A673 (cell line): ENCODE measurements around the gene HOXB13. TPM values are rescaled to one million over a fixed set of nuclear protein-coding genes. Genes with fewer than 3 reads are reported as not detected.

Experiments used
- BruUV-seq: library from RNA; stranded (reverse); fragments of 400-500 nt; replicated peaks from 2 replicates; lab custom pipeline; 2021; lab: Mats Ljungman, UMichigan
- CTCF ChIA-PET: fragments of 300-600 bp; sonication (Branson Sonifier 250); formaldehyde crosslinking; loops from one replicate; lab custom pipeline; 2022; ENCODE audit warnings: antibody characterized with exemption; lab: Charles Lee
- POLR2A ChIA-PET: fragments of 300-600 bp; sonication (Branson Sonifier 250); formaldehyde crosslinking; loops from one replicate; lab custom pipeline; 2022; ENCODE audit warnings: antibody characterized with exemption; ENCODE audit not compliant: low non-redundant PET; lab: Charles Lee
- DNase-seq: peaks from one replicate; pipeline ENCODE4 v3.0.0-alpha.2; 2015; ENCODE audit warnings: low spot score
- H3K27ac ChIP-seq: fragments of 200-600 bp; sonication (generic); 2 replicates; pipeline ENCODE4 v1.5.1; 2016; ENCODE audit warnings: mixed run types, low read depth, mild to moderate bottlenecking, mixed read lengths, antibody characterized with exemption, low read length; ENCODE audit not compliant: poor library complexity, severe bottlenecking
- H3K27me3 ChIP-seq: fragments of 200-600 bp; sonication (generic); replicated peaks from 2 replicates; pipeline ENCODE4 v1.6.1; 2017; ENCODE audit warnings: mixed run types, low read depth, mild to moderate bottlenecking, mixed read lengths, antibody characterized with exemption, low read length; ENCODE audit not compliant: insufficient read depth, poor library complexity
- H3K36me3 ChIP-seq: fragments of 200-600 bp; sonication (generic); 2 replicates; pipeline ENCODE4 v1.6.1; 2016; ENCODE audit warnings: mixed run types, mild to moderate bottlenecking, mixed read lengths, antibody characterized with exemption, low read length; ENCODE audit not compliant: insufficient read depth, poor library complexity, severe bottlenecking
- H3K4me1 ChIP-seq: fragments of 200-600 bp; sonication (generic); 2 replicates; pipeline ENCODE4 v1.6.1; 2017; ENCODE audit warnings: mixed run types, mild to moderate bottlenecking, mixed read lengths, antibody characterized with exemption, low read length; ENCODE audit not compliant: insufficient read depth, poor library complexity, severe bottlenecking
- H3K4me3 ChIP-seq: fragments of 200-600 bp; sonication (generic); 2 replicates; pipeline ENCODE4 v1.5.1; 2016; ENCODE audit warnings: low read depth, mixed run types, mild to moderate bottlenecking, mixed read lengths, low read length; ENCODE audit not compliant: poor library complexity, severe bottlenecking
- H3K9me3 ChIP-seq: fragments of 200-600 bp; sonication (generic); 2 replicates; pipeline ENCODE4 v1.6.1; 2016; ENCODE audit warnings: mixed run types, low read depth, mild to moderate bottlenecking, mixed read lengths, antibody characterized with exemption, low read length; ENCODE audit not compliant: poor library complexity, severe bottlenecking
- EZH2 ChIP-seq: fragments of 200-600 bp; sonication (generic); IDR thresholded peaks from 2 replicates; pipeline ENCODE4 v1.6.1; 2017; ENCODE audit warnings: borderline replicate concordance, low read depth, mild to moderate bottlenecking, mixed read lengths, antibody characterized with exemption, low read length; ENCODE audit not compliant: poor library complexity, severe bottlenecking
- intact Hi-C: fragments of 100-400 bp; cut with micrococcal nuclease; formaldehyde crosslinking; loops from one replicate; pipeline ENCODE4 v1.10.0; 2022; ENCODE audit not compliant: unreplicated experiment
- total RNA-seq: library from RNA; stranded (reverse); gene quantifications from 2 replicates; pipeline ENCODE4 v1.2.3, GENCODE V29; 2021
- TF ChIP-seq, protein P1 (sequence below): fragments of 300-800, 200-600 bp; sonication (generic); conservative IDR thresholded peaks from 2 replicates; pipeline ENCODE4 v1.5.1; 2017; ENCODE audit warnings: low read depth, mild to moderate bottlenecking, antibody characterized with exemption, low read length, moderate library complexity, mixed read lengths

The HOXB13 gene
- total RNA-seq, 1 experiment from 2014 or later: 11.7 TPM

- DNase-seq: no peak
- no peaks in the 10 kb centered on the region for H3K36me3 ChIP-seq
- H3K4me3 ChIP-seq: no peak overlapping the region
- intact Hi-C loops: loop anchor here (5.0 kb wide), 1 partner anchor 307 kb away; no protein-coding TSS in a partner anchor
- no peaks in the 10 kb centered on the region for H3K9me3 ChIP-seq
- TF ChIP-seq EZH2: no peak
- TF ChIP-seq, protein P1, sequence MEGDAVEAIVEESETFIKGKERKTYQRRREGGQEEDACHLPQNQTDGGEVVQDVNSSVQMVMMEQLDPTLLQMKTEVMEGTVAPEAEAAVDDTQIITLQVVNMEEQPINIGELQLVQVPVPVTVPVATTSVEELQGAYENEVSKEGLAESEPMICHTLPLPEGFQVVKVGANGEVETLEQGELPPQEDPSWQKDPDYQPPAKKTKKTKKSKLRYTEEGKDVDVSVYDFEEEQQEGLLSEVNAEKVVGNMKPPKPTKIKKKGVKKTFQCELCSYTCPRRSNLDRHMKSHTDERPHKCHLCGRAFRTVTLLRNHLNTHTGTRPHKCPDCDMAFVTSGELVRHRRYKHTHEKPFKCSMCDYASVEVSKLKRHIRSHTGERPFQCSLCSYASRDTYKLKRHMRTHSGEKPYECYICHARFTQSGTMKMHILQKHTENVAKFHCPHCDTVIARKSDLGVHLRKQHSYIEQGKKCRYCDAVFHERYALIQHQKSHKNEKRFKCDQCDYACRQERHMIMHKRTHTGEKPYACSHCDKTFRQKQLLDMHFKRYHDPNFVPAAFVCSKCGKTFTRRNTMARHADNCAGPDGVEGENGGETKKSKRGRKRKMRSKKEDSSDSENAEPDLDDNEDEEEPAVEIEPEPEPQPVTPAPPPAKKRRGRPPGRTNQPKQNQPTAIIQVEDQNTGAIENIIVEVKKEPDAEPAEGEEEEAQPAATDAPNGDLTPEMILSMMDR: no peak
- CTCF ChIA-PET: no interaction called here
- H3K27ac ChIP-seq: no peak overlapping the region
- no peaks in the 10 kb centered on the region for H3K27me3 ChIP-seq
- BruUV-seq: no TSS peak
- H3K4me1 ChIP-seq: no peaks in the 10 kb centered on the region
- POLR2A ChIA-PET: no interaction called here
Observed at GRCh38 chr17:48748718-48749566, 20.4 kb upstream of the HOXB13 start.

GRCh38 chr17:48747445-48748363 lies 19.2 kb upstream of the HOXB13 start:
- CTCF ChIA-PET: no interaction called here
- TF ChIP-seq EZH2: no peak
- TF ChIP-seq, protein P1: no peak
- H3K27ac ChIP-seq: no peak overlapping the region
- H3K27me3 ChIP-seq: no peaks in the 10 kb centered on the region
- DNase-seq: no peak
- H3K4me1 ChIP-seq: no peaks in the 10 kb centered on the region
- no peak overlapping the region for H3K4me3 ChIP-seq
- POLR2A ChIA-PET: no interaction called here
- intact Hi-C loops: loop anchor here (5.0 kb wide), 1 partner anchor 305 kb away; no protein-coding TSS in a partner anchor
- H3K9me3 ChIP-seq: no peaks in the 10 kb centered on the region
- BruUV-seq: no TSS peak
- H3K36me3 ChIP-seq: no peaks in the 10 kb centered on the region

GRCh38 chr17:48746916-48747444 lies 18.4 kb upstream of the HOXB13 start:
- BruUV-seq: no TSS peak
- ChIA-PET CTCF (no interaction called here), POLR2A (no interaction called here)
- H3K9me3 ChIP-seq: no peaks in the 10 kb centered on the region
- no peak for TF ChIP-seq EZH2
- TF ChIP-seq, protein P1: no peak
- no peak overlapping the region for H3K4me3 ChIP-seq
- intact Hi-C loops: loop anchor here (5.0 kb wide), 1 partner anchor 305 kb away; no protein-coding TSS in a partner anchor
- no peak overlapping the region for H3K27ac ChIP-seq
- H3K27me3 ChIP-seq: no peaks in the 10 kb centered on the region
- no peak for DNase-seq
- no peaks in the 10 kb centered on the region for H3K36me3 ChIP-seq
- no peaks in the 10 kb centered on the region for H3K4me1 ChIP-seq
